Activated CD4-positive, alpha-beta T cell treated with anti-CD3 and anti-CD28 coated beads, Interleukin-2, amount 50 U/mL, for 1 hour (primary cell): ENCODE measurements around the gene CAMK2B.
"Not testable (repeated sequence)": the region's sequence is repeated elsewhere in the genome, so short reads cannot be mapped to it uniquely, and the experiment has no call there.

Experiments
- DNase-seq: peaks from one replicate; pipeline ENCODE4 v3.0.0-alpha.2; 2020

The CAMK2B gene

GRCh38 chr7:44212581-44213184, 112.7 kb downstream of the CAMK2B start:
- DNase-seq: no peak

GRCh38 chr7:44212018-44212417, 113.4 kb downstream of the CAMK2B start:
- no peak for DNase-seq

GRCh38 chr7:44211126-44211675, 114.2 kb downstream of the CAMK2B start:
- no peak for DNase-seq

- DNase-seq: no peak
Observed at GRCh38 chr7:44210107-44210506, 115.3 kb downstream of the CAMK2B start.

- no peak for DNase-seq
Observed at GRCh38 chr7:44208085-44208484, 117.3 kb downstream of the CAMK2B start.

- no peak for DNase-seq
Observed at GRCh38 chr7:44206008-44206407, 119.4 kb downstream of the CAMK2B start.

GRCh38 chr7:44201813-44202212, 123.6 kb downstream of the CAMK2B start:
- no peak for DNase-seq

- DNase-seq: peak; percentile 89
Observed at GRCh38 chr7:44200699-44201461, 124.5 kb downstream of the CAMK2B start, which contains the start of gene YKT6. TSS of gene YKT6 (plus strand) at chr7:44200978. CDS start at chr7:44201136, 158 bp downstream.

- not testable (repeated sequence) for DNase-seq
Observed at GRCh38 chr7:44200163-44200562, 125.2 kb downstream of the CAMK2B start.

- DNase-seq: no peak
Observed at GRCh38 chr7:44197474-44197873, 127.9 kb downstream of the CAMK2B start.

- peak; percentile 13 for DNase-seq
Observed at GRCh38 chr7:44196450-44196872, 128.9 kb downstream of the CAMK2B start.

- no peak for DNase-seq
Observed at GRCh38 chr7:44195889-44196288, 129.5 kb downstream of the CAMK2B start.

GRCh38 chr7:44194562-44195145, 130.7 kb downstream of the CAMK2B start:
- no peak for DNase-seq

- DNase-seq: no peak
Observed at GRCh38 chr7:44194069-44194468, 131.3 kb downstream of the CAMK2B start.

GRCh38 chr7:44193011-44193802, 132.2 kb downstream of the CAMK2B start:
- no peak for DNase-seq

- no peak for DNase-seq
Observed at GRCh38 chr7:44191171-44191570, 134.2 kb downstream of the CAMK2B start.

- DNase-seq: no peak
Observed at GRCh38 chr7:44189993-44190872, 135.2 kb downstream of the CAMK2B start.

- no peak for DNase-seq
Observed at GRCh38 chr7:44189286-44189992, 136.0 kb downstream of the CAMK2B start, which contains the start of gene GCK. TSS of gene GCK (minus strand) at chr7:44189439. CDS start at chr7:44188953, 486 bp downstream.

- no peak for DNase-seq
Observed at GRCh38 chr7:44188480-44189225, 136.7 kb downstream of the CAMK2B start.
